Activated T-cell treated with anti-CD3 and anti-CD28 coated beads, Interleukin-2, amount 50 U/mL, for 48 hours (primary cell): ENCODE measurements around the gene CEL.

Experiments used
- DNase-seq, 2 experiments: peaks; one replicate each; pipeline ENCODE4 v3.0.0-alpha.2; 2020

The CEL gene

GRCh38 chr9:133106511-133107244 lies 44.9 kb downstream of the CEL start:
- no peak for DNase-seq

GRCh38 chr9:133107245-133107722 lies 45.5 kb downstream of the CEL start:
- DNase-seq: no peak

DNA sequence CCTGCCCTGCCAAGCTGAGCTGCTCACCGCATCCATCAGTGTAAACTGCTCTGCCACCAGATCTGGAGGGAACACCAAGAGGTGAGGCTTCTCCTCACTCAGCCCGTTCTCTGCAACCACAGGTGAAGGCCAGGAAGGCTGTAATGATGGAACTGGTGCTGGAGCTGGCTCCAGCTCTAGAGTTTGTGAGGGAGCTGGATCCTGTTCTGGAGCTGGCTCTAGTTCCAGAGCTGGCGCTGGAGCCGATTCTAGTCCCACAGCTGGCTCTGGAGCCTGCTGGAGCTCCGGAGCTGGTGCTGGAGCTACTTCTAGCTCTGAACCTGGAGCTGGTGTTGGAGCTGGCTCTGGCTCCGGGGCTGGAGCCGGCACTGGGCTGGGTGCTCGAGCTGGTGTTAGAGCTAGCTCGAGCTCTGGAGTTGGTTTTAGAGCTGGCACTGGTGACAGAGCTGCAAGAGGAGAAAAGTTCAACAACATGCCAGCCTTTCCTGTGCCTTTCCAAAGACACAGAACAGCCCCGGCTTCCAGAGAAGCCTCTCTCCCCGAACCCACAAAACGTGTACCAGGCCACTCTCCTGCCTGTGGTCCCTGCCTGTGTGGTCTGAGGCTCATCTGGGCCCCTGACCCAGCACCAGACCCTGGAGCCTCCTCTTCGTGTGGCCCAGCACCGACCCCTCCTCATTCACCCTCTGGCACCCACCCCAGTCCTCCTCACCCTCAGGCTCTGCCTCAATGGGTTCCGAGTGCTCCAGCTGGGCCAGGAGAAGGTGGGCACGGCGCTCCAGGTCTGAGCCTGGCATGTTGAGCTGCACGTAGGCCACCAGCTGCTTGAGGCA lies 46.4 kb downstream of the CEL start:
- no peak for DNase-seq

GRCh38 chr9:133108794-133109641 lies 47.2 kb downstream of the CEL start:
- DNase-seq: no peak

GRCh38 chr9:133109931-133110650 lies 48.3 kb downstream of the CEL start:
- DNase-seq: no peak

GRCh38 chr9:133111808-133112662 lies 50.3 kb downstream of the CEL start:
- DNase-seq: no peak

GRCh38 chr9:133112663-133113026 lies 50.9 kb downstream of the CEL start:
- no peak for DNase-seq

GRCh38 chr9:133113163-133113948 lies 51.6 kb downstream of the CEL start:
- DNase-seq: peak in 1 of 2 experiments; percentile 49

GRCh38 chr9:133113949-133114885 lies 52.4 kb downstream of the CEL start:
- DNase-seq: no peak

- DNase-seq: no peak
Measured at GRCh38 chr9:133114886-133115603, 53.3 kb downstream of the CEL start.

- peak; percentile 78 to 81 for DNase-seq
Measured at GRCh38 chr9:133115604-133116345, 54.0 kb downstream of the CEL start.

DNA sequence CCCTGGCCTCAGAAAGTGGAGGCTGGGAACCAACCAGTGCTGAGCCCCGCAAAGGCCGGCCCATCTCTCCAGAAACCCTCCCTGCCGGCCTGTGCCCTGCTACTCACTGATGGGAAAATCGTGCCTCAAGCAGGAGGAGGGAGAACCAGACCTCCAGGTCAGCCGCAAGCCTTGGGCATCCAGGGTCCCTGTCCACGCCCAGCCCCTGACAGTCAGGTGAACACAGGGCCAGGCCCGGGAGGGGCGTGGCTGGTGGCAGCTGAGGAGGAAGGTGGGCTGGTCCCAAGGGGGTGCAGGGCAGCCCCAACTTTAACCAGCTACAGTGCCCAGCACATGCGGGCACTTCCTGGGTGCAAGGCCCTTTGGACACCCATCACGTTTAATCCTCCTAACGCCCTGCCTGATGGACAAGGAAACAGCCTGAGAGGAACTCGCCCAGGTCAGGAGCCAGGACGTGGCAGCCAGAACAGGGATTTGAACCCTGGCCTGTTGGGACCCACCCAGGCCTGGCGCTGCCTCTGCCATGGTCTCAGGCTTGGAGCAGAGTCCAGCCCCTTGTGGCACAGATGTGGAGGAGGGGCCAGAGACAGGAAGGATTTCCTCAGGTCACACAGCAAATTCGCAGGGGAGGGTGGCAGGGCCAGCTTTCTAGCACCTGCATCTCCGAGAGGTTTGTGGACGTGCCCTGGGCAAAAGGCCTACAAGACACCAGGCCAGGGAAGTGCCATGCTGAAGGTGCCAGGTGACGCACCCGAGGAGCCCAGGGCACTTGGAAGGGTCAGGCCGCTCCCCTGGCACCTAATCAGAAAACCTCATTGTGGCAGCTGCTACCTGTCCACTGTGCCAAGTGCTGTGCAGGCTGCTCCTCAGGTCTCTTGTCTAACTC lies 54.8 kb downstream of the CEL start:
- no peak for DNase-seq

GRCh38 chr9:133117271-133118178 lies 55.7 kb downstream of the CEL start:
- DNase-seq: no peak

DNA sequence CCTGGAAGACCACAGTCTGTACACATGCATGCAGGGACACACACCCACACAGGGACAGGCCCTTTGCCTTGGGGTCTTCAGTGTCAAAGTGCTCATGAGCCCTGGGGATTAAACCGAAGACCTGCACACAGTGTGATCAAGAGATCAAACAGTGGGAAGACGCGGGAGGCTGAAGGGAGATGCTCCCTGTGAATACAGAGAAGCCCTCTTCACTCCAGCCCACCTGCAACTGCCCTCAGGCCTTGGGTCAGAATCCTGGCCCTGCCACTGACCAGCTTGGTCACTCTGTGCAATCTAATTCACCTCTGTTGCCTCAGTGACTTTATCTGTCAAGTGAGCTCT lies 56.4 kb downstream of the CEL start:
- DNase-seq: no peak

DNA sequence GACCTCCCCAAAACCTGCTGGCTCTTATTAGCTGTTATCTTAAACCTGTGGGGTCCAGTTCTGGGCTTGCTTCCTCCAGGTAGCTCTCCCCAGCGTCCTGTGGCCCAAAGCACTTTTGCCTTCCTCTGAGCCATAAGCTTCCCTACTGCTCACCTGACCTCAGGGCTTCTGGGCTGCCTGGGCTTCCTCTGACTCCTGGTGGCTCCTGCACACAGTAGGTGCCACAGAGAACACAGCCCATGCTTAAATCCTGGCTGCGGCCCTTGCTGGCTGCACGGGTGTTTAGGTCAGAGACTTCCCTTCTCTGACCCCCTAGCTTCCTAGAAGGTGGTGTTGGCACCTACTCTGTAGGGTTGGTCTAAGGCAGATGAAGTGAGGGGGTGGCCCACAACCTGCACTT lies 56.8 kb downstream of the CEL start:
- no peak for DNase-seq
